Neural cell (in vitro differentiated cells): ENCODE measurements around the gene CSH2.

Experiments
- CTCF ChIP-seq: fragments of 450-650 bp; IDR thresholded peaks from 2 replicates; pipeline ENCODE4 v1.5.1; 2014; ENCODE audit warnings: antibody characterized with exemption, mild to moderate bottlenecking, moderate library complexity; ENCODE audit not compliant: poor library complexity, severe bottlenecking
- EZH2 ChIP-seq: fragments of 200-600, 300-800 bp; shearing (Covaris generic), sonication (generic); IDR thresholded peaks from 2 replicates; pipeline ENCODE4 v1.6.1; 2014; ENCODE audit warnings: antibody characterized with exemption, low read length, borderline replicate concordance, mild to moderate bottlenecking; ENCODE audit not compliant: insufficient read depth, poor library complexity, severe bottlenecking
- POLR2AphosphoS5 ChIP-seq: IDR thresholded peaks from 2 replicates; pipeline ENCODE4 v1.6.1; 2012
- RAD21 ChIP-seq: fragments of 450-650 bp; conservative IDR thresholded peaks from 2 replicates; pipeline ENCODE4 v1.6.1; 2014; ENCODE audit warnings: antibody characterized with exemption, mild to moderate bottlenecking, moderate library complexity
- REST ChIP-seq: IDR thresholded peaks from 2 replicates; pipeline ENCODE4 v1.6.1; 2012; ENCODE audit warnings: borderline replicate concordance
- SMC3 ChIP-seq: fragments of 450-650 bp; conservative IDR thresholded peaks from 2 replicates; pipeline ENCODE4 v1.6.1; 2014; ENCODE audit warnings: antibody characterized with exemption, mild to moderate bottlenecking, moderate library complexity; ENCODE audit not compliant: poor library complexity

- TF ChIP-seq CTCF (no peak), REST (no peak), POLR2AphosphoS5 (no peak), EZH2 (no peak), RAD21 (no peak), SMC3 (no peak)
Measured at GRCh38 chr17:63824362-63824761, 49.1 kb downstream of the CSH2 start.
